ENCODE data around the gene PDAP1.

- TF ChIP-seq, protein P1, sequence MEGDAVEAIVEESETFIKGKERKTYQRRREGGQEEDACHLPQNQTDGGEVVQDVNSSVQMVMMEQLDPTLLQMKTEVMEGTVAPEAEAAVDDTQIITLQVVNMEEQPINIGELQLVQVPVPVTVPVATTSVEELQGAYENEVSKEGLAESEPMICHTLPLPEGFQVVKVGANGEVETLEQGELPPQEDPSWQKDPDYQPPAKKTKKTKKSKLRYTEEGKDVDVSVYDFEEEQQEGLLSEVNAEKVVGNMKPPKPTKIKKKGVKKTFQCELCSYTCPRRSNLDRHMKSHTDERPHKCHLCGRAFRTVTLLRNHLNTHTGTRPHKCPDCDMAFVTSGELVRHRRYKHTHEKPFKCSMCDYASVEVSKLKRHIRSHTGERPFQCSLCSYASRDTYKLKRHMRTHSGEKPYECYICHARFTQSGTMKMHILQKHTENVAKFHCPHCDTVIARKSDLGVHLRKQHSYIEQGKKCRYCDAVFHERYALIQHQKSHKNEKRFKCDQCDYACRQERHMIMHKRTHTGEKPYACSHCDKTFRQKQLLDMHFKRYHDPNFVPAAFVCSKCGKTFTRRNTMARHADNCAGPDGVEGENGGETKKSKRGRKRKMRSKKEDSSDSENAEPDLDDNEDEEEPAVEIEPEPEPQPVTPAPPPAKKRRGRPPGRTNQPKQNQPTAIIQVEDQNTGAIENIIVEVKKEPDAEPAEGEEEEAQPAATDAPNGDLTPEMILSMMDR (IDR thresholded peaks at IDR 0.05), result no peak
- TF ChIP-seq POLR2A (IDR thresholded peaks at IDR 0.05), result no peak
Measured at GRCh38 chr7:99372275-99373090, 35.9 kb downstream of the PDAP1 start.

All from right lobe of liver (tissue), 4 donors.